AG08396 (cell line): ENCODE results near the gene BHMT.

Experiments used
- DNase-seq: peaks from one replicate; pipeline ENCODE4 v3.0.0; 2012; ENCODE audit warnings: low spot score, mixed read lengths

Gene BHMT, protein sequence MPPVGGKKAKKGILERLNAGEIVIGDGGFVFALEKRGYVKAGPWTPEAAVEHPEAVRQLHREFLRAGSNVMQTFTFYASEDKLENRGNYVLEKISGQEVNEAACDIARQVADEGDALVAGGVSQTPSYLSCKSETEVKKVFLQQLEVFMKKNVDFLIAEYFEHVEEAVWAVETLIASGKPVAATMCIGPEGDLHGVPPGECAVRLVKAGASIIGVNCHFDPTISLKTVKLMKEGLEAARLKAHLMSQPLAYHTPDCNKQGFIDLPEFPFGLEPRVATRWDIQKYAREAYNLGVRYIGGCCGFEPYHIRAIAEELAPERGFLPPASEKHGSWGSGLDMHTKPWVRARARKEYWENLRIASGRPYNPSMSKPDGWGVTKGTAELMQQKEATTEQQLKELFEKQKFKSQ

DNA sequence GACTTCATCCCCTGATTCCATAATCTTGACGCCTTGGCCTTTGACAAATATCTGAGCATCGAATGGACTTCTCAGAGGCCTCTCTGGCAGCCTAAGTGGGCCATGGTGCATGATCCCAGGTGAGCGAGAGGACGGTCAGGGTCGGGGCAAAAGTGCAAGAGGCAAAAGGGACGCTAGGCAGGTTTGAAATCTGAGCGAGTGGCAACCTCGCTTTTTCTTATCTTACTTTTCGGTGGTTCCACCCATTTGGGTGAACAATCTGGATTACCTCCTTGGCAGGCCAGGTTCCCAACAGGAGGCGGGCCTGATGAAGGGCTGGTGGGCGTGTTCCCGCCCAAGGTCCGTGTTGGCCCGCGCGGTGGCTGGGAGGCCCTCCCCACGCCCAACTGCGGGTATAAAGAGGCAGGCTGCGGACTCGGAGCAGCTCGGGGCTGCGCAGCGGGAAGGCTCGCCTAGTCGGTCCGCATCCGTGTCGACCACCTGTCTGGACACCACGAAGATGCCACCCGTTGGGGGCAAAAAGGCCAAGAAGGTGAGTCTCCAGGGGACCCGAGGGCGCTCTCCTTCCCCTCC, at the start of gene BHMT:
BHMT (plus strand) TSS at position 423 of the 573 bp plus-strand sequence; CDS start at position 500, 77 bp downstream.
- DNase-seq, result no peak

DNA sequence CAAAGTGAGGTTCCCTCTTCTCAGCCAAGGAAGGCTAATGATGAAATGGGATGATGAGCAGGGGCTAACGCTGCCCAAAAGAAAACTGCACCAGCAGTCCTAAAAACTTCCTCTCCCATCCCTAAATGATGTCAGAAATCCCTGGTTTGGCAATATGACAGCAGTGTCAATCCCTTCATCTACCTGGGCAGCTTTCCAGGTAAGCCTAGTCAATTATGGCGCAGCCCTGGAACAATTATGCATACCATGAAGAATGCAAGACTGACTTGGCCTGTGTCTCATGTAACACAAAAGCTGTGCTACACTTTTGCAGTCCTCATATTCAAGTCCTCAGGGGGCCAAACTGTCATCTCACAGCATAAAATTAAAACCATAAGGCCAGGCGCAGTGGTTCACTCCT, 49.2 kb upstream of the BHMT start:
- DNase-seq, result no peak

DNA sequence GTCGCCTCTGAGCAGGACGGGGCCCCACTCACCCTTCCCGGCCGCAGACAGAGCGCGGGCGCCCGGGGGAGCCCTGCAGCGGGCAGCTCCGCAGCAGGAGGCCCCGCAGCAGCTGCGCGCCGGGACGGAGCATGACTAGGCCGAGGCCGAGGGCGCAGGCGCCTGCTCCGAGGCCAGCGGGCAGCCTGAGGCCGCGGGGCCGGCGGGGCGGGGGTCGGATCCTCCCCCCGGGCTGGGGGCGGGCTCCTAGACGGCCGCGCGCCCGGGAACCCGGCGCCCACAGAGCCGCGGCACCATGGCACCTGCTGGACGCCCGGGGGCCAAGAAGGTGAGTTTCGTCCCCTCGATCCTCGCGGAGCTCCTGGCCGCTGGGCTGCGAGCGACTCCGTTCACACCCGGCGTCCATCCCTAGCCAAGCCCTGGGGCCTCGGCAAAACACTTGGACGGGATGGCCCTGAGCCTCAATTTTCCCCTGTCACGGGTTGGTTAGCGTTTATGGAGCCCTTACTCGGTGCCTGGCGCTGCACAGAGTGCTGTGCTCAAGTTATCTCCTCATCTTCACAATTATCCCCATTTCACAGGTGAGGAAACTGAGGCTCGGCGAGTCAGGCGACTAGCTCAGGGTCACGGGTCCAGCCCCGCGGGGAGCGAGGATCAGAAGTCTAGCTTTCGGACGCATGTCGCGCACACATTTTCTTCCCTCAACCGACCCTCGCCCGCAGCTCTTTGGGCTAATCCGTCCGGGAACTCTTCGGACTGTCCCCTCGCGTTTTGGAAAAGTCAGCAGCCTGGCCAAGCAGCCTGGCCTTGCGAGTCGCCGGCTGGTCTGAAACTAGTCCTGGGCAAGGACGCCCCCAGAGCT, 41.9 kb upstream of the BHMT start, which contains the start of the genes BHMT2 and DMGDH:
BHMT2 (plus strand) TSS at position 280 of the 862 bp plus-strand sequence; CDS start at position 296, 16 bp downstream.
DMGDH (minus strand) TSS at position 187 of the 862 bp plus-strand sequence; CDS start at position 133, 54 bp downstream.
- peak; percentile 81 for DNase-seq

DNA sequence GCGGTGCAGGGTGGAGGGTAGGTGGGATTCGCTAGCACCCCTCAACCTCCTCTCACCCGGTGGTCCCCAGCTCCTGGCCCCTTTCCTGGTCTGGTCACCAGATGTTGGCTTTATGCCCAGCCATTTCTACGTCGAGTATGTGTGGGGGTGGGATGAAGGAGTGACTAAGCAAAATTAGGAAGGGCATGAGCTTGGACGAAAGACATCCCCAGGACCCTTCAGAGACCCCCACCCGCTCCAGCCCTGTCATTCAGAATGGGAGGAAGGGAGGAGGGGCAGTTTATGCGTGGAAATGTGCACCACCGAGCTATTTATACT, 41.3 kb upstream of the BHMT start:
- DNase-seq, result peak; percentile 26

DNA sequence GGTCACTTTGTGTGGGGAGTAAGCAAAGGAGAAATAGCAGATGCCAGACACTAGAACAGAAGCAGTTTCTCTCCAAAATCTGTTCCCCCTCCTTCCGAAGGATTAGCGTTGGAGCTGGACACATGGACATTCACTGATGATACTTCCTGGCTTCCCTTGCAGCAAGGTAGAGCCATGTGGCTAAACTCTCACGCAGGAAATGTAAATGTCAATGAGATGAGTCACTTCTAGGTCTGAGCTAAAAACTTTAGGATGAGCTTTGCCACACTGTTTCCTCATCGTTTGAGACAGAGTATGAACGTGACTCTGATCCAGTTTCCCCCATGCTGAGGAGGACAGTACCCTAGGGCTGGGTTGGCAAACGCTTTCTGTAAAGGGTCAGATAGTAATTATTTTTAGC, 37.0 kb upstream of the BHMT start:
- DNase-seq, result no peak

DNA sequence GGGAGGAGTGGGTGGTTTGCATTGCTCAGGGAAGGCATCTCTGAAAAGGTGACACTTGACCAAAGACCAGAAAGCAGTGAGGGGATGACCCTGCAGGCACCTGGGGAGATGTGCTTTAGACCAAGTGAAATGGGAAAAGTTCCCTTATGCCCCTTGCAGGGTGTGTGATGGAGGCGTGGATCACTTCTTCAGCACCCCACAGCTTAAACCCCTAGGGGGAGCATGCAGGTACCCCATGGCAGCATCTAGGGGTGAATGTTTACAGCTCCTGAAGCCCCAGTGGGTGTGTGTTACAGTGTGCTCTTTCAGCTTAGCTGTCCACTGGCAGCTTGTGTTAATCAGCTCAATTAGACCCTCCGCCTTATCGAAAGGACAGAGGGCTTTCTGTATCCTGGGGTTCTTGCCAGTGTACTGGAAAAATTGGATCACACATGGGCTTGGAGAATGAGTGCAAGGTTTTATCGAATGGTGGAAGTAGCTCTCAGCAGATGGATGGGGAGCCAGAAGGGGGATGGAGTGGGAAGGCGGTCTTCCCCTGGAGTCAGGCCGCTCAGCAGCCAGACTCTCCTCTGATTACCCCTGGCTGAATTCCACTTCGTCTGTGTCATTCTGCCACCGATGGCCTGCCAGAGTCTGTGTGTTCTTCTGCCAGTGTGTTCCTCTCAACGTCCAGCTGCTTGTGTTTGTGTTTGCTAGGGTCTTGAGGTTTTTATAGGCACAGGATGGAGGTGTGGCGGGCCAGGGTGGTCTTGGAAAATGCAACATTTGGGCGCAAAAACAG, 35.8 kb upstream of the BHMT start:
- DNase-seq, result no peak

DNA sequence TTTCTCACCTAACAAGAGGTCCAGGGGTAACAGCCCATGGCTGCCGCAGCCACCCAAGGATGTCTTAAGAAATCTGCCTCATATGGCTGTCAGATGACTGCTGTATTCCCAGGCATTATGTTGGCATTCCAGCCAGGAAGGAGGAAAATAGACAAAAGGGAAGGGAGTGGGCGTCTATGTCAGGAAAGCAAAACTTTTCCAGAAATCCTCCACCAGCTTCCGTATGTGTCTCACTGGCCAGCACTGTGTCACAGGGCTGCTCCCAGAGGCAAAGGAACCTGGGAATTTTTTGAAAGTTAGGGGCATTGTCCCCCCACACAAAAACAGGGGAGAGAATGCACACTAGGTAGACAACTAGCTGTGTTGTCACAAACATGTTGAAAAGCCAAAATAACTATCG, 34.8 kb upstream of the BHMT start:
- DNase-seq, result no peak

DNA sequence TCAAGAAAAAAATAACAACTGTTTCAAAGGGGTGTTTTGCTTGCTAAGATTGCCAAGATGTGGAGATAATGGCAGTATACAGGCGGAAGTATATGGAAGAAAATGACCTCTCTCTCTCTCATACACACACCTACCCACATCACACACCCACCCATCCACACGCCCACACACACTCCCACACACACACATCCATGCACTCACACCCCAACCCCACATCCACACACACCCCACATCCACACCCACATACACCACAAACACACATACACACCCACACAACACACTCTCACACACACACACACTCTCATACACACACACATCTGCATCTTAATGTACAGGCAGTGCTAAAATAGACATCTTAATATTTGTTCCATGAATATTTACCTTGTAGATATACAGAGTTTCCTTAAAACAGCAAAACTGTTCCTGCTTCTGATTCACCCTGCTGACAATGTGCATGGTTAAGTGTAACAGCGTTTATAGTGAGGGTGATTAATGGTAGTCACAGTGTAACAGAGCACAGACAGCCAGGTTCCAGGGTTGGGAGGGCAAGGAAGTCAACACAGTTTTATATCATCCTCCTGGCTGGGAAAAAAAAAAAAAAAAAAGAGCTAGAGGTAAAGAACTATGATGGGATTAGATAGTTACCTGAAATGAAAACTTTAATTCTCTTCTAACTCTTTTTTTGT, 33.8 kb upstream of the BHMT start:
- no peak for DNase-seq

DNA sequence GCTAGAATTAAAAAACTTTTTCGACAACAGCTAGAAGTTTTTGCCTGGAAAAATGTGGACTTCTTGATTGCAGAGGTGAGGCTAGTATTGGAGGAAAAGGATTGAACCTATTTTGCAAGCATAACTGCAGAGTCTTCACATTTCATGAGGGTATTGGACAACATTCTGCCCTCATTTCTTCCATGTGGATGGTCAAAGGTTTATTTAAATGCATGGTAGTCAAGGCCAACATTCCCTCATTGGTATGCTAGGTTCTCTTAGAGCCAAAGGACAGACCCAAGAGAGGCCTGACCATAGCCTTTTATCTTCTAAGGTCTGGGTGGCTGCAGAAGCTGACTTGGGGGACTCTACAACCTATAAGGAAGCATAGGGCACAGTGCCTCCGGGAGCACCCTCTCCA, 30.8 kb upstream of the BHMT start:
- no peak for DNase-seq

DNA sequence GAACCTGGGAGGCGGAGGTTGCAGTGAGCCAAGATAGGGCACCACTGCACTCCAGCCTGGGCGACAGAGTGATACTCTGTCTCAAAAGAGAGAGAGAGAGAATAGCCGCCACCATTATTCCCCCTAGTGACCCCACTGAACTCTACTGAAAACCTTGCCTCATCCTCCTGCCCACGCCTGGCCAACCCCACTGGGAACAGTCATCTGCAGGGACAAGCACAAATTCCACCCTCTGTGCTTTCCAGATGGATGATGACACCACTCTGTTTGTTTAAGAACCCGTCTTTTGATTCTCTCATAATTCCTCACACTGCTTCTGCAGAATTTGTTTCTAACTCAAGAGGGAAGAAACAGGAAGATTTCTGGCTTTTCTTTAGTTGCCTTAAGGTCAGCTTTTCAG, 29.8 kb upstream of the BHMT start:
- DNase-seq, result no peak

DNA sequence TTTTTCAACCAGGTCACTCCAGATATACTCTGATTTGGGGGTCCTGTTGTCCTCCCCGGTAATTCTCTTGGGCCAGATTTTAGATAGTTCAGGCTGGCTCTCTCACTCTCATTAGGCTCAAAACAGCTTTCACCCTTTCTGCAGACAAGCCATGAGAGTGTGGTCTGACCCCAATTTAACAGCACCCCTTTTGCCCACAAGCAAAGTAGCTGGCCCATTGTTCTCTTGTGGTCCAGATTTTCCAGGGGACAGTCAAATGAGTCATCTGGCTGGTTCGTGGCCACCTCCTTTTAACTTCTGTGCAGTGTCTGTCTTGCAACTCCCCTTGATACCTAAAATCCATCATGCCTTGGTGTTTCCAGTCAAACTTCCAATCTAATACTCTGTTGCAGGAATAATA, 25.5 kb upstream of the BHMT start:
- no peak for DNase-seq

DNA sequence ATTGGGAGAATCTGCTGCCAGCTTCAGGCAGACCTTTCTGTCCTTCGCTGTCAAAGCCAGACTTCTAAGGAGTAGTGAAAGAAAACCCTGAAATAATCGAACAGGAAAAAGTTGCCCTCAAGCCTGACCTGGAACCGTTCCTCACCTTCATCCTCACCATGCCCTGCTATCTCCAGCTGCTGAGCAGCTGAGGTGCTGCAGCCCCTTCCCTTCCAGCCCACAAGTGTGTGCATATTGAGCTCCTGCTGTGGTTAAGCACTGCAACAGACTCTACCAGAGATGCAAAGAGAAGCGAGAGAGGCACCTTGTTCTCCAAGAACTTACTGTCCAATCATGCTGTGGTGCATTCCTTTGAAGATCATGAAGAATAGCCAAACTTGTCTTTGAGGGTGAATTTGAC, 23.1 kb upstream of the BHMT start:
- no peak for DNase-seq

DNA sequence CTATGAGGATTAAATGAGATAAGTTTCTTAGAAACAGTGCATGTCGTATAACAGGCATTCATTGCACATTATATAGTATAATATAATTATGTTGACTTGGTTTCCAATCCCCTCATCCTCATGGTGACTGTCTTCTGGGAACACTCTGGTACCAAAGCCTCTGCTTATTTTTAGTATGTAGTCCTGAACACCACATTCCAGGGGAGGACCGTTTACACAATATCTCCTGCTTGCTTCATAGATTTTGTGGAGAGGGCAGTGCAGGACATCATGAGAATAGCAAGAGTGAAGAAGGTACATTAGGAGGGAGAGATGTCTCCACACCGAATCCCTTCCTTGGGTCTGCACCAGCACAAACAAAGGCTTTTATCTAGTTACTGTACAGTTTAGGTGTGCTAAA, 20.5 kb upstream of the BHMT start:
- DNase-seq, result no peak

DNA sequence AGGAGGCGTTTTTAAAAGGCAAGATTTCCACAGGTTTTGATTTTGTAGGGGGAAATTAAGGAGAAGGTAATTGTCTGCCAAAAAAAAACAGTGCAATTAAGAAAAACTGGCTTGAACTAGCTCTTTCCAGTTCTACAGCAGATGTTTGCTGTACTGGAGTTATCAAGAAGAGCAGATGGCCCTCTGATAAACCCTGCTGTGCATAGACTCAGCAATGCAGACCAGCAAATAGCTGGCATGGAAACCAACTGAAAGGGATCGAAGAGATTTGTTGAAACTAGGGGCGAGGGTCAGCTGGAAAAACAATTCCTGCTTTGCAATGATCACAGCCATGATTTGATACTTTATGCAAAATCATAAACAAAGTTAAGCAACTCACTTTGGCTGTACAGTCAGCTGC, 17.8 kb upstream of the BHMT start:
- no peak for DNase-seq

DNA sequence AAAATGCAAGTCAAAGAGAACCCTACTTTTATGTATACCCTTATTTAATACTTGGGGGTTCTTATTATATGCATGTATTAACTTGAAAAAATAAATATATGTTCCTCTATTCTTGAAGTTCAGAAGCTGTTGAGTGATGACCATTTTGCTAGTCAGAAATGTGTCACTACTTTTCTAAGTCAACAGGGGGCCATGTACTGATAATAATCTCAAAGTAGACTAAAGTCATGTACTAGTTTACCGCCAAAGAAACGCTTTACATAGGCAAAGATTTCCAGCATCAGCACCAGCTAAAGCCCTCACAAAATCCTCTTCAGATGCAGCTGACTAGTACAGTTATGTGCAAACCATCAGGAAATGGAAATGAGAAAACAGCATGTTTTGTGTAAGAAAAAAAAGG, 5.7 kb upstream of the BHMT start:
- no peak for DNase-seq

DNA sequence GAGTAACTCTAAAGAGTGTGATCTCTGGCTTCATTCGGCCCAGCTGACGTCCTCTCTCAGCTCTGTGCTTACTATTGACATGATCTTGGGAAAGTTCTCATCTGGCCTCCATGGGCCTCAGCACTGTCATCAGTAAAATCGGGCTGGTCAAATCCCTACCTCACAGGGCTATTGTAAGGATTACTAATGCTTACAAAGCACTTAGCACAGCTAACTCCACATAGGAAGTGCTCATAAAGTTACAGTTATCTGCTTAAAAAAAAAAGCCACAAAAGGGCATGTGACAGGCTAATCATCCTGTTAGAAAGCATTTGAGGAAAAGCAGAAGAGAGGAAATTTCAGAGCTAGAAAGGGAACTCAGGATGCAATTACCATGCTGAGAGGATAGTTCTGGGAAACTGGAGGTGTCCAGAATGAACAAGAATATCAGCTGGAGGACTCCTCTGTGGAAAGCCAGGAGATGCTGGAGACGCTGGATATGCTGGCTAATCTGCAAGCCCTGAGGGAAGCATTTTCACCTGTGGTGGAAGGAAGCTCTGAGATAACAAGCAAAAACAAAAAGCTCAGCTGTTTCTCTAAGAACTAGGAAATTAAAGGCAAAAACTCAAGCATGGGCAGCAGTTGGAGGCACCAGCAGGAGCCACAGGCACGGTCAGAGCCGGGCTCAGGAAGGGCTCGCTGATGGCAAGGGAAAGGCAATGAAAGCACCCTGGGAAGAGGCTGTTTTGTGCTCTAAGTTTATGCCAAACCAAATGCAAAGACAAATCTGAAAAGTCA, 4.4 kb upstream of the BHMT start:
- DNase-seq, result no peak

DNA sequence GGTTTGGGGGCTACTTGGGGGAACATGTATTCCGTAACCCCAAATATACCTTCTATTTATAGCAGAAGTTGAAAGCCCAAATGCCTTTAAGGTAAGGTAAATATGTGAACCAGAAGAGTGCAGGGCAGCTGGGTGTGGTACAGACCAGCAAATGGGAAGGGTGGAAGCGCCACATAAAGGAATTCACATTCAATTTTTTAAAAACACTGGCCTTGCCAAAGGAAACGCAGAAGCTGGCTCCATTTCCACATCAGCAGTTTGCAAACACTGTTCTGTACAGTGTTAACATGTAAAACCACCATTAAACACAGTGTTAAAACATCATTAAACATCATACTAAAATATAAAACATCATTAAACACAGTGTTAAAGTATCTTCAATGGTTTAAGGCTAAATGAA, 3.5 kb upstream of the BHMT start:
- no peak for DNase-seq

DNA sequence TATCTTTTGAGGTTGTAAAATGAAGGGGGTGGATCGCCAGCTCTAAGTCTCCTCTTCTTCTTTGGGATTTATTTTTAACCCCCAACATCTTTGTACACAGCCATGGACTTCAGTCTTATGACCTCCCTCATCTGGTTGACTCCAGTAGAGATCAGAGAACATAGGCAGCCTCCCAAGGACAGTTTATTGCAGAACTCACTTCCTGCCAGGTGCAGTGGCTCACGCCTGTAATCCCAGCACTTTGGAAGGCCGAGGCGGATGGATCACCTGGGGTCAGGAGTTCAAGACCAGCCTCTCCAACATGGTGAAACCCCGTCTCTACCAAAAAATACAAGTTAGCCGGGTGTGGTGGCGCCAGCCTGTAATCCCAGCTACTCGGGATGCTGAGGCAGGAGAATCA, 2.8 kb upstream of the BHMT start:
- DNase-seq, result no peak

DNA sequence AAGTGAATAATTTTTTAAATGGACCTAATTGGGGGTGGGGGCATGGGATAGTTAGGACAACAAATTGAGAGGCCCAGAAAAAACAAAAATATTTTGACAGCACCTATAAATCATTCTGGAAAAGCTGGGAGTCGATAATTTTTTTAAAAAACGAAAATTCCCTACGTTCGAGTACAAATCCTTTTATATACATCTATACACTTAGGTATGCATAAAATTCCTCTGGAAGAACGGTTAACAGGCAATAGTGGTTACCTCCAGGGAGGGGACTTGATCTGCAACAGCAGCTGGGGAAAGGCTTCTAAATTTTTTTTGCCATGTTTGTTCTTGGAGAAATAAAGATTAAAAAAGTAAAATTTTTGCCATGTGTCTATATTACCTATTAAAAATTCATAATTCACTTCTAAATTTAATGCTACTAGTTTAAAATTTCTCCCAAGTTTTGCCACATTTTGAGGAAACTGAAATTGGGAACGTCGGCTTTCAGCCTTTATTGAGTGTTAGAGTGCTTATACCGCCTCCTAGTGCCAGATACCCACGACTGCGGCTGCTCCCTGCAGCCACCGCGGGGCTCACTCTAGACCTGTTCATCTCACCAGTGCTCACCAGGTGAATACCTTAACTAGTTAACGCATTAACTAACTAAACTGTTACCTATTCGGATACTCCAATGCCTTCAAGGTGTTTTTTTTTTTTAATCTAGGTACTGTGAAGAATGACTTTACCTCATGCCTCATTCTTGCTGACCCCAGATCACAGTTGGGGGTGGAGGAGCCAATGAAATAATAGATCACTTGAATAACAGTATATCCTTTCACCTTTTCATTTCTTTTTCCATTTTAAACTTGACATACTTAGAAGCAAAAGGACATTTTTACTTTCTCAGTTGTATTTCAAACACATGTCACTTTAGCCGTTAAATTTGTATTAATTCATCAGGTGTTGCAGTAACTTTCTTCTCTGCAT, 1.8 kb upstream of the BHMT start:
- no peak for DNase-seq
